ENCODE results near the gene RNF208. TPM values are rescaled to one million over a fixed set of nuclear protein-coding genes. Genes with fewer than 3 reads are reported as not detected.

Gene RNF208
- total and polyA plus RNA-seq, 5 donors from 2014 or later = 1.2 TPM; not detected in 4

- Histone ChIP-seq H3K27ac (ENCODE audit: insufficient read depth, low read length, poor library complexity, severe bottlenecking) (no peak overlapping the region), H3K27me3 (ENCODE audit: control insufficient read depth, insufficient read depth, low read length) (no peaks in the 10 kb centered on the region), H3K4me3 (ENCODE audit: low read depth, low read length) (no peak overlapping the region), H3K36me3 (ENCODE audit: control insufficient read depth, insufficient read depth, low read length) (peaks cover 5% of the 10 kb centered on the region), H3K4me1 (ENCODE audit: control insufficient read depth, insufficient read depth, low read length, poor library complexity, severe bottlenecking) (no peaks in the 10 kb centered on the region), H3K9me3 (ENCODE audit: control insufficient read depth in 2 of 2, low read length in 2 of 2) (no peaks in the 10 kb centered on the region)
- Mint-ChIP-seq H3K27ac (no peak overlapping the region), H3K4me3 (no peak overlapping the region), H3K4me1 (peaks cover 0 to 2% (median 0%) of the 10 kb centered on the region in 4 donors), H3K9me3 (peaks cover 0 to 1% (median 0%) of the 10 kb centered on the region in 7 donors), H3K36me3 (peaks cover 6% of the 10 kb centered on the region), H3K27me3 (no peaks in the 10 kb centered on the region)
- ATAC-seq (ENCODE audit: low read depth in 2 of 2) = no peak
- DNase-seq = no peak
Measured at GRCh38 chr9:137213160-137214060, 8.6 kb downstream of the RNF208 start.

GRCh38 chr9:137212520-137212919 is 9.5 kb downstream of the RNF208 start:
- peaks cover 0 to 3% (median 3%) of the 10 kb centered on the region in 4 donors for H3K4me1 Mint-ChIP-seq
- Histone ChIP-seq H3K4me1 (ENCODE audit: control insufficient read depth, insufficient read depth, low read length, poor library complexity, severe bottlenecking) (no peaks in the 10 kb centered on the region), H3K9me3 (ENCODE audit: control insufficient read depth in 2 of 2, low read length in 2 of 2) (no peaks in the 10 kb centered on the region), H3K27ac (ENCODE audit: insufficient read depth, low read length, poor library complexity, severe bottlenecking) (no peak overlapping the region), H3K36me3 (ENCODE audit: control insufficient read depth, insufficient read depth, low read length) (peaks cover 5% of the 10 kb centered on the region), H3K4me3 (ENCODE audit: low read depth, low read length) (no peak overlapping the region), H3K27me3 (ENCODE audit: control insufficient read depth, insufficient read depth, low read length) (no peaks in the 10 kb centered on the region)
- no peak overlapping the region for H3K4me3 Mint-ChIP-seq
- no peaks in the 10 kb centered on the region for H3K27me3 Mint-ChIP-seq
- no peak for ATAC-seq (ENCODE audit: low read depth in 2 of 2)
- H3K36me3 Mint-ChIP-seq = peaks cover 7% of the 10 kb centered on the region
- peaks cover 0 to 1% (median 0%) of the 10 kb centered on the region in 7 donors for H3K9me3 Mint-ChIP-seq
- DNase-seq = no peak
- no peak overlapping the region for H3K27ac Mint-ChIP-seq

GRCh38 chr9:137211532-137211931 is 10.5 kb downstream of the RNF208 start:
- Histone ChIP-seq H3K27me3 (ENCODE audit: control insufficient read depth, insufficient read depth, low read length) (no peaks in the 10 kb centered on the region), H3K4me3 (ENCODE audit: low read depth, low read length) (no peak overlapping the region), H3K9me3 (ENCODE audit: control insufficient read depth in 2 of 2, low read length in 2 of 2) (no peaks in the 10 kb centered on the region), H3K4me1 (ENCODE audit: control insufficient read depth, insufficient read depth, low read length, poor library complexity, severe bottlenecking) (peaks cover 5% of the 10 kb centered on the region), H3K36me3 (ENCODE audit: control insufficient read depth, insufficient read depth, low read length) (peaks cover 5% of the 10 kb centered on the region), H3K27ac (ENCODE audit: insufficient read depth, low read length, poor library complexity, severe bottlenecking) (no peak overlapping the region)
- ATAC-seq (ENCODE audit: low read depth in 2 of 2) (no peak), DNase-seq (no peak)
- H3K4me3 Mint-ChIP-seq = peak overlapping the region in 1 of 4 donors; percentile 76
- H3K27me3 Mint-ChIP-seq = no peaks in the 10 kb centered on the region
- H3K9me3 Mint-ChIP-seq = peaks cover 0 to 1% (median 0%) of the 10 kb centered on the region in 7 donors
- H3K36me3 Mint-ChIP-seq = peaks cover 13% of the 10 kb centered on the region
- H3K4me1 Mint-ChIP-seq = peaks cover 0 to 13% (median 10%) of the 10 kb centered on the region in 4 donors
- peak overlapping the region in 1 of 3 donors; percentile 76 for H3K27ac Mint-ChIP-seq

GRCh38 chr9:137206602-137207001 is 15.4 kb downstream of the RNF208 start:
- H3K9me3 ChIP-seq (ENCODE audit: control insufficient read depth in 2 of 2, low read length in 2 of 2) = no peaks in the 10 kb centered on the region
- H3K36me3 ChIP-seq (ENCODE audit: control insufficient read depth, insufficient read depth, low read length) = peaks cover 5% of the 10 kb centered on the region
- DNase-seq = no peak
- peaks cover 0 to 50% (median 28%) of the 10 kb centered on the region in 4 donors for H3K4me1 Mint-ChIP-seq
- H3K27me3 Mint-ChIP-seq = no peaks in the 10 kb centered on the region
- peak overlapping the region; percentile 81 to 92 (median 90) for H3K27ac Mint-ChIP-seq
- H3K36me3 Mint-ChIP-seq = peaks cover 13% of the 10 kb centered on the region
- H3K27ac ChIP-seq (ENCODE audit: insufficient read depth, low read length, poor library complexity, severe bottlenecking) = peak overlapping the region; percentile 83
- peak overlapping the region; percentile 87 for H3K4me3 ChIP-seq (ENCODE audit: low read depth, low read length)
- no peak for ATAC-seq (ENCODE audit: low read depth in 2 of 2)
- H3K4me1 ChIP-seq (ENCODE audit: control insufficient read depth, insufficient read depth, low read length, poor library complexity, severe bottlenecking) = peaks cover 34% of the 10 kb centered on the region
- H3K4me3 Mint-ChIP-seq = peak overlapping the region; percentile 91 to 96 (median 93)
- H3K9me3 Mint-ChIP-seq = peaks cover 0 to 1% (median 0%) of the 10 kb centered on the region in 7 donors
- H3K27me3 ChIP-seq (ENCODE audit: control insufficient read depth, insufficient read depth, low read length) = no peaks in the 10 kb centered on the region

GRCh38 chr9:137205126-137206069 is 16.6 kb downstream of the RNF208 start, which contains the start of the genes NDOR1 and TMEM203:
Gene NDOR1, plus strand, starts transcription at chr9:137205700. Its CDS starts 78 bp downstream, at chr9:137205778.
Gene TMEM203, minus strand, starts transcription at chr9:137205648. Its CDS starts 234 bp downstream, at chr9:137205414.
- Histone ChIP-seq H3K4me3 (ENCODE audit: low read depth, low read length) (peak within 1 kb of the TSS; percentile 87), H3K9me3 (ENCODE audit: control insufficient read depth in 2 of 2, low read length in 2 of 2) (no peaks in the 10 kb centered on the region), H3K4me1 (ENCODE audit: control insufficient read depth, insufficient read depth, low read length, poor library complexity, severe bottlenecking) (peaks cover 41% of the 10 kb centered on the region), H3K27me3 (ENCODE audit: control insufficient read depth, insufficient read depth, low read length) (no peaks in the 10 kb centered on the region), H3K27ac (ENCODE audit: insufficient read depth, low read length, poor library complexity, severe bottlenecking) (peak within 1 kb of the TSS; percentile 83), H3K36me3 (ENCODE audit: control insufficient read depth, insufficient read depth, low read length) (peaks cover 2% of the 10 kb centered on the region)
- Mint-ChIP-seq H3K4me1 (peaks cover 0 to 59% (median 30%) of the 10 kb centered on the region in 4 donors), H3K27me3 (no peaks in the 10 kb centered on the region), H3K36me3 (peaks cover 13% of the 10 kb centered on the region), H3K27ac (peak within 1 kb of the TSS; percentile 90 to 97 (median 94)), H3K9me3 (no peaks in the 10 kb centered on the region), H3K4me3 (peak within 1 kb of the TSS; percentile 91 to 96 (median 93))
- DNase-seq (peak; percentile 91 to 94 (median 91)), ATAC-seq (ENCODE audit: low read depth in 2 of 2) (peak; percentile 41 to 43)

- Mint-ChIP-seq H3K4me1 (peaks cover 0 to 59% (median 30%) of the 10 kb centered on the region in 4 donors), H3K36me3 (peaks cover 13% of the 10 kb centered on the region), H3K9me3 (no peaks in the 10 kb centered on the region), H3K27me3 (no peaks in the 10 kb centered on the region), H3K4me3 (peak overlapping the region; percentile 90 to 96 (median 93)), H3K27ac (peak overlapping the region; percentile 90 to 97 (median 94))
- H3K27ac ChIP-seq (ENCODE audit: insufficient read depth, low read length, poor library complexity, severe bottlenecking) = peak overlapping the region; percentile 83
- H3K4me1 ChIP-seq (ENCODE audit: control insufficient read depth, insufficient read depth, low read length, poor library complexity, severe bottlenecking) = peaks cover 42% of the 10 kb centered on the region
- H3K9me3 ChIP-seq (ENCODE audit: control insufficient read depth in 2 of 2, low read length in 2 of 2) = no peaks in the 10 kb centered on the region
- no peaks in the 10 kb centered on the region for H3K36me3 ChIP-seq (ENCODE audit: control insufficient read depth, insufficient read depth, low read length)
- no peak for DNase-seq
- peak overlapping the region; percentile 79 for H3K4me3 ChIP-seq (ENCODE audit: low read depth, low read length)
- no peaks in the 10 kb centered on the region for H3K27me3 ChIP-seq (ENCODE audit: control insufficient read depth, insufficient read depth, low read length)
- no peak for ATAC-seq (ENCODE audit: low read depth in 2 of 2)
Measured at GRCh38 chr9:137204731-137205125, 17.3 kb downstream of the RNF208 start.

GRCh38 chr9:137202966-137203365 is 19.1 kb downstream of the RNF208 start:
- DNase-seq = no peak
- Histone ChIP-seq H3K9me3 (ENCODE audit: control insufficient read depth in 2 of 2, low read length in 2 of 2) (no peaks in the 10 kb centered on the region), H3K4me1 (ENCODE audit: control insufficient read depth, insufficient read depth, low read length, poor library complexity, severe bottlenecking) (peaks cover 48% of the 10 kb centered on the region), H3K4me3 (ENCODE audit: low read depth, low read length) (no peak overlapping the region), H3K27ac (ENCODE audit: insufficient read depth, low read length, poor library complexity, severe bottlenecking) (no peak overlapping the region), H3K36me3 (ENCODE audit: control insufficient read depth, insufficient read depth, low read length) (no peaks in the 10 kb centered on the region), H3K27me3 (ENCODE audit: control insufficient read depth, insufficient read depth, low read length) (no peaks in the 10 kb centered on the region)
- peaks cover 0 to 64% (median 30%) of the 10 kb centered on the region in 4 donors for H3K4me1 Mint-ChIP-seq
- H3K27ac Mint-ChIP-seq = no peak overlapping the region
- no peaks in the 10 kb centered on the region for H3K27me3 Mint-ChIP-seq
- no peaks in the 10 kb centered on the region for H3K9me3 Mint-ChIP-seq
- ATAC-seq (ENCODE audit: low read depth in 2 of 2) = no peak
- peak overlapping the region in 2 of 4 donors; percentile 36 to 96 for H3K4me3 Mint-ChIP-seq
- H3K36me3 Mint-ChIP-seq = peaks cover 7% of the 10 kb centered on the region

Measured in CD4-positive, CD25-positive, alpha-beta regulatory T cell (primary cell).